Smooth muscle cell (in vitro differentiated cells): ENCODE results near the gene DMTF1. TPM values are rescaled to one million over a fixed set of nuclear protein-coding genes. Genes with fewer than 3 reads are reported as not detected.

Source experiments
- DNase-seq: peaks from one replicate; lab custom pipeline; 2025; ENCODE audit not compliant: unreplicated experiment; lab: John Stamatoyannopoulos, UW
- H2AFZ ChIP-seq: fragments of 200-600 bp; sonication (generic); 2 replicates; pipeline ENCODE4 v1.6.0; 2016; ENCODE audit warnings: antibody characterized with exemption, low read depth, mild to moderate bottlenecking
- H3F3A ChIP-seq: fragments of 200-600 bp; sonication (generic); 2 replicates; pipeline ENCODE4 v1.6.0; 2017; ENCODE audit warnings: antibody characterized with exemption, low read depth
- H3K27ac ChIP-seq: fragments of 200-600 bp; sonication (generic); 2 replicates; pipeline ENCODE4 v1.5.1; 2016; ENCODE audit warnings: low read depth, mild to moderate bottlenecking
- H3K27me3 ChIP-seq: fragments of 200-600 bp; sonication (generic); 2 replicates; pipeline ENCODE4 v1.6.1; 2016; ENCODE audit warnings: low read depth, mild to moderate bottlenecking
- H3K36me3 ChIP-seq: fragments of 200-600 bp; sonication (generic); 2 replicates; pipeline ENCODE4 v1.5.1; 2016; ENCODE audit warnings: low read depth
- H3K4me1 ChIP-seq: fragments of 200-600 bp; sonication (generic); 2 replicates; pipeline ENCODE4 v1.5.1; 2016; ENCODE audit warnings: low read depth
- H3K4me2 ChIP-seq: fragments of 200-600 bp; sonication (generic); 2 replicates; pipeline ENCODE4 v1.6.0; 2016; ENCODE audit warnings: mild to moderate bottlenecking
- H3K4me3 ChIP-seq: fragments of 200-600 bp; sonication (generic); 2 replicates; pipeline ENCODE4 v1.5.1; 2016; ENCODE audit warnings: mild to moderate bottlenecking
- H3K79me2 ChIP-seq: fragments of 200-600 bp; sonication (generic); 2 replicates; pipeline ENCODE4 v1.6.0; 2016; ENCODE audit warnings: low read depth, mild to moderate bottlenecking
- H3K9ac ChIP-seq: fragments of 200-600 bp; sonication (generic); 2 replicates; pipeline ENCODE4 v1.6.0; 2016; ENCODE audit warnings: low read depth
- H3K9me3 ChIP-seq: fragments of 200-600 bp; sonication (generic); replicated peaks from 2 replicates; pipeline ENCODE4 v1.5.1; 2016; ENCODE audit warnings: low read depth
- H4K20me1 ChIP-seq: fragments of 200-600 bp; sonication (generic); 2 replicates; pipeline ENCODE4 v1.6.0; 2016; ENCODE audit warnings: low read depth
- WGBS: methylation state at CpG from one replicate; pipeline ENCODE4 v1.1.7; 2016; ENCODE audit warnings: low lambda C conversion rate; 5-methylcytosine and 5-hydroxymethylcytosine counted together
- polyA plus RNA-seq: library from polyadenylated mRNA; unstranded; fragments of >200 nt; fragmentation: Nextera tagmentation; extraction: Ambion mirVana; gene quantifications from 2 replicates; pipeline ENCODE4 v1.2.1, GENCODE V29; 2016
- total RNA-seq: library from RNA; depleted of rRNA; stranded (reverse); fragments of >200 nt; gene quantifications from 2 replicates; pipeline ENCODE4 v1.2.3, GENCODE V29; 2014
- TF ChIP-seq, protein P1 (sequence below): fragments of 200-600 bp; sonication (generic); IDR thresholded peaks from 2 replicates; pipeline ENCODE4 v1.5.1; 2017; ENCODE audit warnings: borderline replicate concordance, mild to moderate bottlenecking, antibody characterized with exemption; ENCODE audit not compliant: insufficient read depth, poor library complexity, severe bottlenecking

Gene DMTF1
- total and polyA plus RNA-seq, 2 experiments from 2014 or later = 31.7 to 109 TPM

DNA sequence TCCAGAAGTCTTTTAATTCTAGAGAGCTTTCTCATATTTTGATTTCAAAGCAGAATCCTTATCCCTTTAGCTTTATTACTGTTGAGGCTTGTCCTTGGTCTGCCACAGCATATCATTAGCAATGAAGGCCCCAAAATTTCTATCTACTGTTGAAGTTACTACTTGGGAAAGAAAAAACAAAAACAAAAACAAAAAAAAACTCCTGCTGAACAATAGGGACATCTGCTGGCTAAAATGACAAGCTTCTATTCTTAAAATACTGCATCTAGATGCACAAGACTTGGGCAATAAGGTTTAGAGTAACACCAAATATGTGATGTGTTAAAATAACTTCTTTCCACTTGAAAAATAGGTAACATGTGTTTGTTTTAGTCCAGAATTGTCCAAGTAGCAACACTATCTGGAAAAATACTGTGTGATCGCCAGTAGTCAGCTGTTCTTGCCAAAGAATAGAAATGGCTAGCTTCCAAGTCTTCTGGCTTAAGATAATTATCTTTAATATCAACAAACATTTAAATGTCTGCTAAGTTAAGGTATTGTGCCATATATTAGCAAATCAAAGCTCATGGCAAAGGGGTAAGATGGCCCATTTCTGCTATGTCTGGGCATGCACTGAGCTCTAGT lies 3.8 kb upstream of the DMTF1 start:
- Histone ChIP-seq H3K9ac (no peak overlapping the region), H3F3A (peaks cover 4% of the 10 kb centered on the region), H3K27ac (no peak overlapping the region), H3K79me2 (peaks cover 5% of the 10 kb centered on the region), H4K20me1 (peaks cover 1% of the 10 kb centered on the region), H3K4me1 (peaks cover 6% of the 10 kb centered on the region), H3K36me3 (no peaks in the 10 kb centered on the region), H3K4me3 (no peak overlapping the region), H2AFZ (peak overlapping the region; percentile 46), H3K9me3 (no peaks in the 10 kb centered on the region), H3K4me2 (no peak overlapping the region), H3K27me3 (no peaks in the 10 kb centered on the region)
- 73% methylated on average over 1 of the region's 1 CpG for WGBS
- no peak for DNase-seq
- TF ChIP-seq, protein P1, sequence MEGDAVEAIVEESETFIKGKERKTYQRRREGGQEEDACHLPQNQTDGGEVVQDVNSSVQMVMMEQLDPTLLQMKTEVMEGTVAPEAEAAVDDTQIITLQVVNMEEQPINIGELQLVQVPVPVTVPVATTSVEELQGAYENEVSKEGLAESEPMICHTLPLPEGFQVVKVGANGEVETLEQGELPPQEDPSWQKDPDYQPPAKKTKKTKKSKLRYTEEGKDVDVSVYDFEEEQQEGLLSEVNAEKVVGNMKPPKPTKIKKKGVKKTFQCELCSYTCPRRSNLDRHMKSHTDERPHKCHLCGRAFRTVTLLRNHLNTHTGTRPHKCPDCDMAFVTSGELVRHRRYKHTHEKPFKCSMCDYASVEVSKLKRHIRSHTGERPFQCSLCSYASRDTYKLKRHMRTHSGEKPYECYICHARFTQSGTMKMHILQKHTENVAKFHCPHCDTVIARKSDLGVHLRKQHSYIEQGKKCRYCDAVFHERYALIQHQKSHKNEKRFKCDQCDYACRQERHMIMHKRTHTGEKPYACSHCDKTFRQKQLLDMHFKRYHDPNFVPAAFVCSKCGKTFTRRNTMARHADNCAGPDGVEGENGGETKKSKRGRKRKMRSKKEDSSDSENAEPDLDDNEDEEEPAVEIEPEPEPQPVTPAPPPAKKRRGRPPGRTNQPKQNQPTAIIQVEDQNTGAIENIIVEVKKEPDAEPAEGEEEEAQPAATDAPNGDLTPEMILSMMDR = peak; percentile 62

DNA sequence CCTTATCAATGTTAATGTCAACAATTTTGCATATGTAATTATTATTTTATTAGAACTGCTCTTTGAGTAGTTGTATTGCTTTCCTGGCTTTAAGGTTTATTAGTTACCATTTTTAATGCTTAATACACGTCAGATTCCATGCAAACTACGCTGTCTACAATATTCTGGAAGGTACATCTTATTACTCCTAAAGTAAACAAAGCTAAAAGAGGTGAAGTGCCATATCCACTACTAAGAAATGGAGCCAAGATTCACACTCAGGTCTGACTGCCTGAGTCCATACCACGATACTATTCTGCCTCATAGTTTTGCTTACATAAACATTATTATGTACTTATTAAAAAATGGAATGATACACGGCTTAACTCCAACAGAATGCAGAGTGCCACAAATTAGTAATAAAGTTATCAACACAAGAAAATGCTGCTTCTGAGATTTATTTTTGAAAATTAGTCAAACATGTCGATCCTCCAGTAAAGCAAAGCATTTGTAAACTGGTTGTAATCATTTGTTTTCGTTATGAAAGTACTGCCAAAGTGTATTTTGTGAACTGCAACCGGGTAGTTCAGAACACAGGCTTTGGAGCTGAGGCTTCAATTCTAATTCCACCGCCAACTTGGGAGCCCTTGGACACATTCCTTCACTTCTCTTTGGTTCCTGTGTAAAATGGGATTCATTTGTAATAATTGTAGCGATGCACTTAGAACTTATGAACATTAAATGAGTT lies 1.1 kb upstream of the DMTF1 start:
- WGBS = 73% methylated on average over 9 of the region's 9 CpGs
- TF ChIP-seq, protein P1 = no peak
- Histone ChIP-seq H3K36me3 (no peaks in the 10 kb centered on the region), H3K4me3 (peak overlapping the region; percentile 75), H3K4me2 (peak overlapping the region; percentile 92), H3K27ac (peak overlapping the region; percentile 95), H3K4me1 (peaks cover 30% of the 10 kb centered on the region), H4K20me1 (peaks cover 29% of the 10 kb centered on the region), H3K9ac (peak overlapping the region; percentile 95), H3K27me3 (no peaks in the 10 kb centered on the region), H2AFZ (peak overlapping the region; percentile 42), H3F3A (peaks cover 4% of the 10 kb centered on the region), H3K9me3 (no peaks in the 10 kb centered on the region), H3K79me2 (peaks cover 32% of the 10 kb centered on the region)
- DNase-seq = no peak

DNA sequence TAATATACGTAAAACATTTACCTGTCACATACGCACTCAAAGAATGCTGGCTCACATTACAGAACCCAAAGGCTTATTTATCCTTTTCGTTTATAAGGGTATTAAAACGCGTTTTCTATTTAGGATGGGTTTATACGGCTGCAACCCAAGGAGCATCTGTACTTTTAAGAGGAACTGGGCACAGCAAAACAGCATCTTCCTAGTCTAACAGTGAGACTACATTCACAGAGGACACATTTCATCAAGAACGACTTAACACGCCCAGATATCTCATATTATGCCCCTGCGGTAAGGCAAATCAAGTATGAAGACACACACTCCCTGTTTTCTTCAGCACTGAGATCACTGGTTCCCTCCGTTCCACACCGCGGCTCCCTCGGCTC lies 533 bp upstream of the DMTF1 start:
- H3K4me1 ChIP-seq = peaks cover 35% of the 10 kb centered on the region
- peak overlapping the region; percentile 95 for H3K27ac ChIP-seq
- H3K36me3 ChIP-seq = no peaks in the 10 kb centered on the region
- peak overlapping the region; percentile 42 for H2AFZ ChIP-seq
- peaks cover 34% of the 10 kb centered on the region for H4K20me1 ChIP-seq
- peak overlapping the region; percentile 95 for H3K9ac ChIP-seq
- TF ChIP-seq, protein P1 = no peak
- H3K9me3 ChIP-seq = no peaks in the 10 kb centered on the region
- peak overlapping the region; percentile 75 for H3K4me3 ChIP-seq
- DNase-seq = no peak
- no peaks in the 10 kb centered on the region for H3K27me3 ChIP-seq
- H3K79me2 ChIP-seq = peaks cover 38% of the 10 kb centered on the region
- peak overlapping the region; percentile 92 for H3K4me2 ChIP-seq
- H3F3A ChIP-seq = peaks cover 4% of the 10 kb centered on the region
- 8% methylated on average over 13 of the region's 13 CpGs for WGBS
